22Rv1 (cell line): ENCODE data around the gene TANK.

Experiments used
- H3K27ac ChIP-seq: fragments of 450-650 bp; 2 replicates; pipeline ENCODE4 v1.5.1; 2017
- ZFX ChIP-seq: fragments of 450-650 bp; IDR thresholded peaks from 2 replicates; pipeline ENCODE4 v1.6.1; 2017; ENCODE audit warnings: antibody characterized with exemption, borderline replicate concordance
- TF ChIP-seq, protein P1 (sequence below): fragments of 450-650 bp; IDR thresholded peaks from 2 replicates; pipeline ENCODE4 v1.5.1; 2017; ENCODE audit warnings: mild to moderate bottlenecking

Gene TANK

DNA sequence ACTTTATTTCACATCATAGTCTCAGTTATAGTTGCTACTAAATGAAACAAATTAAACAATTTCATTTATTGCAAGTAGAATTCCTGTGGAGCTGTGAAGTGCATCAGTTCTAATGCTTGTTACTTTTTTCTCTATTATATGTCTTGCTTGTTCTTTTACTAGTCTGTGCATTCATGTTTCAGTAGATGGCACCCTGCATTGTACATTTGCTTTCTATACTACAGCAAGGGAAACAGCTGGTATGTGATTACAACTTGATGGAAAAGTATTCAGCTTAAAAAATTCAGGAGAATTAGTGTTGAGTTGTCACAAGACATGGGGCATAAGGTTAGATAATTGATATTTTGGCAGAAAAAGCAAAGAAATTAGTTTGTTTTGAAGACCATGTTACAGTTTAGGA lies 72.3 kb downstream of the TANK start:
- no peak for TF ChIP-seq ZFX

DNA sequence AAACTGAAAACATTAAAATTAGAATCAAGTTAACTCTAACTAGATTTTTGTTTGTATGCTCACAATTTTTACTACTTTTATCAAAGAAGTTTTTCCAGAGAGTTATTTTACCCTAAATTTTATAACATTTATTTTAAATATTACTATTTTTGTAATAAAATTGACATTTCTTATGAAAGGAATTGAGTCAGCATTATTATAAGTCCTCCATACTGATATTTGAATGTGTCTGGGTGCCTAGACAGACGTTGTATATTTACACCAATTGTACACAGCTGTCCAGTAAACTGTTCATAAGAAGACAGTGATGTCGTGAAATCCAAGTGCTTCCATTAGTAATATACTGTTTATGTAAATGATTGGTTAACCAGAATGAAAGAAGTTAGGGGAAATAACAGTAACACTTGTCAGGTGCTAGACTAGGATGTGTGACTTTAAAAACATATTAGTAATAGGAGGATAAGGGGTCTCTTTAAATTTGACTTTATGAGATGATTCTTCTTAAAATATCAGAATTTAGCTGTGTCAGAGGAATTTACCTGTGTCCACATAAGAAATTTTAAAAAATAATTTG lies 73.7 kb downstream of the TANK start:
- no peak overlapping the region for H3K27ac ChIP-seq
- no peak for TF ChIP-seq ZFX
- TF ChIP-seq, protein P1, sequence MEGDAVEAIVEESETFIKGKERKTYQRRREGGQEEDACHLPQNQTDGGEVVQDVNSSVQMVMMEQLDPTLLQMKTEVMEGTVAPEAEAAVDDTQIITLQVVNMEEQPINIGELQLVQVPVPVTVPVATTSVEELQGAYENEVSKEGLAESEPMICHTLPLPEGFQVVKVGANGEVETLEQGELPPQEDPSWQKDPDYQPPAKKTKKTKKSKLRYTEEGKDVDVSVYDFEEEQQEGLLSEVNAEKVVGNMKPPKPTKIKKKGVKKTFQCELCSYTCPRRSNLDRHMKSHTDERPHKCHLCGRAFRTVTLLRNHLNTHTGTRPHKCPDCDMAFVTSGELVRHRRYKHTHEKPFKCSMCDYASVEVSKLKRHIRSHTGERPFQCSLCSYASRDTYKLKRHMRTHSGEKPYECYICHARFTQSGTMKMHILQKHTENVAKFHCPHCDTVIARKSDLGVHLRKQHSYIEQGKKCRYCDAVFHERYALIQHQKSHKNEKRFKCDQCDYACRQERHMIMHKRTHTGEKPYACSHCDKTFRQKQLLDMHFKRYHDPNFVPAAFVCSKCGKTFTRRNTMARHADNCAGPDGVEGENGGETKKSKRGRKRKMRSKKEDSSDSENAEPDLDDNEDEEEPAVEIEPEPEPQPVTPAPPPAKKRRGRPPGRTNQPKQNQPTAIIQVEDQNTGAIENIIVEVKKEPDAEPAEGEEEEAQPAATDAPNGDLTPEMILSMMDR = no peak

More for the DNA sequence above, 72.3 kb downstream of the TANK start:
- H3K27ac ChIP-seq = no peak overlapping the region

DNA sequence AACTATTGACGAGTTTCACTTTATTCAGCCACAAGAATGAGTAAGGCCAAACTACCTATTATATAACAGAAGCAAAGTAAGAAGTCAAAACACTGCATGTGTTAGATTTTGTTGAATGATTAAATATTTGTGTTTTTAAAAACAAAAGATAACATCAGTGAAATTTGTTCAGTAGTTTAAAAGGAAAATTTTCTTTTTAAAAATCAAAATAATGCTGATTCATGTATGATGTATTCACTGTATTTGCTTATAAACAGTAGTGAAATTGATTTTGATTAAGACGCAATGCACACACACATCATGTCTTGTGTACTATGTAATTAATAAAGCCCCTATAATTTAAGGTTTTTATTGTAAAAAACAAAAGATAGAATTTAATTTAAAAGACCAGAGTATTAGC lies 74.4 kb downstream of the TANK start:
- TF ChIP-seq ZFX = no peak
- TF ChIP-seq, protein P1 = no peak
- no peak overlapping the region for H3K27ac ChIP-seq

DNA sequence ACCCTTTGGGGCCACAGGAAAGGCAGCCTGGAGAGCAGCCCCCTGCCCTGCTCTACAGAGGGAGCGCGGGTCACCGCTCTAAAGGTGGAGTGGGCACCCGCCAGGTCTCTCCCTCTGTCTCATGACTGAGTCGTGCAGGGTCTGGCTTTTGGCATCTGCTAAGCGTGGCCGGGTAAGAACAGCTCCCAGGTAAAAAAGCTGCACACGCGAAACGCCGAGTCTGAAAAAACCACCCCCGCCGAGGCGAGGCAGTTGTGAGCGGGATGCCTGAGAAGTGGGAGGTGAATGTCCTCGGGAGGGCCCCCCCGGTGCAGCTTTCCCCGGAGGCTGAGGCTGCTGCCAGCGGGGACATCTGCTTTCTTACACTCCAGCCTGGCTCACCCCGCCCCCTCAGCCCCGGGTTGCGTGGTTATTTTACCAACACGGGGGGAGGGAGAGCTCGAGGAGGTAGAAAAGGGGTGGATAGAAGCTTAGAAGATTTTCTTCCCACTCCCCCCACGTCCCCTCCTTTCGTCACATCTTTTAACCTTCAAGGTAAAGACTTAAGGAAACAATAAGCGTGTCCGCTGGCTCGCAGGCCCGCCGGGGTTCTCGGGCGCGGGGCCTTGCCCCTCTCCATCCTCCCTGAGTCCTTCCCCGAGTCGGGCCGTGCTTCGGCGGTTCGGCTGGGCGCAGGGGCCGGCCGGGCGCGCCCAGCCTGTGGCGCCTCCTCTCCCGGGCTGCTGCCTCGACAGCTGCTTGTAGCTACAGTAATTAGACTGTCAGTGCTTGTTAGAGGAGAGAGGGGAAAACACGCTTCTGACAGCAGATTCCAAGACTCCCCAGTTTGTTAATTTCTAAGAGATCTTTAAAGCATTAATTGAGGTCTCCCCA lies 77.4 kb downstream of the TANK start:
- no peak overlapping the region for H3K27ac ChIP-seq

DNA sequence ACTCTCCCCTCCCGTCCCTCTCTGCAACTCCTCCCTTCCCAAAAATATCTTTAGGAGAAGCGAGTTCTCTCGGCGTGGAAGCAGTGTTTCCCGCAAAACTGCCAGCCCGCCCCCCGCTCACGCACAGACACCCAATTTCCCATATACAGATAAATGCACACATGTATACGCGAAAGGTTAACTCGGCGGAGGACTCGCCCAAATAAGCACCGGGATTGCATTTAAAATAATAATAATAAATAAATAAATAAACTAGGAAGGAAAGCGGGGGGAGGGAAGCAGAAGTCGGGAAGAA lies 78.0 kb downstream of the TANK start:
- TF ChIP-seq, protein P1 = no peak
- TF ChIP-seq ZFX = no peak
- no peak overlapping the region for H3K27ac ChIP-seq

More for the DNA sequence above, 77.4 kb downstream of the TANK start:
- TF ChIP-seq ZFX = no peak
- TF ChIP-seq, protein P1 = no peak

DNA sequence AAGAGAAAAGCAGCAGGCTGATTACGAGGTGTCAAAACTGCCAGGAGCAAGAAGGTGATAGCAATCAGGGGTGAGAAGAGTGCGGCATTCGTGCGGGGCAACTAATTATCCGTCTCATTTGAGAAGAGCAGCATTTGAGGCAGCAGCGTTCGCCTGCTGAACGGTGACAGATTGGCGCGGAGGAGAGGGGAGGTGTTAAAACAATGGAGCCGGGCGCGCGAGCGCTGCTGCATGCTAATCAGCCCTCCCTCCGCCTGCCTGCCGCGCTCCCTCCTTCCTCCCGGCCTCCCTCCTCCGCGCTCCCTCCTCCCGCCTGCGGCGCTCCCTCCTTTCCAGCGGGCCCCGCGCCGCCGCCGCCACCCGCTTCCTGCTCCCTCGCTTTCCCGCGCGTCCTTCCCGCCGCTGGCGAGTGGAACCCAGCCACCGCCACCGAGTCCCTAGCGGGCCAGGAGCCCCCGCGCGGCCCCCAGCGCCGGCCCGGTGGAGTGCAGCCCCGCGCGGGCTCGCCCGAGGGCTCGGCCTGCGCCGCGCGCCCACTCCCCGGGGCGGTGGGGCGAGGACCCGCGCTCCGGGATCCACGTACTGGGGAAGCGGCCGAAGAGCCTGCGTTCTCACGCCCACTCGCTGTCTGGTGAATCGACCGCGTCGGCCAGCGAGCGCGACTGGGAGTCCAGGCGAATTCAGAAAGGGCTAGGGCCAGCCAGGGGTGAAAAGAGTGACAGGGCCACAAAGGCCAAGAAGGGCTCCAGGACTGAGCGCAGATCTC lies 78.5 kb downstream of the TANK start:
- TF ChIP-seq, protein P1 = no peak
- TF ChIP-seq ZFX = no peak
- H3K27ac ChIP-seq = no peak overlapping the region

DNA sequence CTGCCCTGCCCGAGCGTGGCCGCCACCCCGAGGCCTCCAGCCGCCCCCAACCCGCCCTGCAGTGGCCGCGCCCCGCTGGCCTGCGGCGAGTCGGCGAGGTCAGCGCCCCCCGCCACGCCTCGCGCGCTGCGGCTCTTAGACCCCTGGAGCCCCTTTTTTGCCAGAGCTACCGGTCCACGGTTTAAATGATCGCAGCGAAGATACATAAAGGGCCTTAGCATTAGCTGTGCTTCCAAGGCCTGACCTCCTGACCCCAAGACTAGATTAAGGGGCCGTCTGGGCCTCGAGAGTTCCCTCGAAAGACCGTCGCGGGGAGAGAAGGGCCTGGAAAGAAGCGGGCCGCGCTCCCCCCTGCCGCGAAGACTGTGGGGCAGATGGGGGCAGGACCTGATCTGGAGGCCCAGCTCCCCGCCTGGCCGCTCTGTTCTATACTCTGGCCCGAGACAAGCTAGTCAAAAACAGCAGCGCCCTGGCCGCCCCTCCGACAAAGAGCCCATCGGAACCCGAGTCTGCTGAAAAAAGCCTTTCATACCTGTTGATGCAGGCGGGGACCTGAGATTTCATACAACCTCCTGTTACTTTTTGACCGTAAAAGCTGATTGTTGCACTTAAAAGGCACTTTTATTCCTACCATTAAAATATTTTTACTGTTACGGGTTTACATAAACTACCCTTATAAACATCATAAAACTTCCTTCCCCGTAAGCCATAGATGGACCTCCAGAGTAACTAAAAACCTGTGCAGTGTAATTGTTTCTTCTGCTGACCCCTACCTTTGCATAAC lies 79.3 kb downstream of the TANK start:
- no peak overlapping the region for H3K27ac ChIP-seq
- no peak for TF ChIP-seq ZFX
- TF ChIP-seq, protein P1 = no peak
